PC-3 (cell line): Measurements from ENCODE around the gene ZNF862. TPM values are rescaled to one million over a fixed set of nuclear protein-coding genes. Genes with fewer than 3 reads are reported as not detected.

Source experiments
- ATAC-seq: fragments of 200-7000 bp; cut with Tn5 transposase; 2 replicates; pipeline ENCODE4 v1.9.1; 2020; ENCODE audit warnings: mild to moderate bottlenecking, moderate library complexity
- BruUV-seq: library from RNA; stranded (reverse); fragments of 400-500 nt; replicated peaks from 2 replicates; lab custom pipeline; 2021; lab: Mats Ljungman, UMichigan
- CTCF ChIA-PET: fragments of 300-600 bp; sonication (Branson Sonifier 250); formaldehyde crosslinking; loops from one replicate; lab custom pipeline; 2022; ENCODE audit warnings: antibody characterized with exemption; lab: Charles Lee
- POLR2A ChIA-PET: fragments of 300-600 bp; sonication (Branson Sonifier 250); formaldehyde crosslinking; loops from one replicate; lab custom pipeline; 2022; ENCODE audit warnings: antibody characterized with exemption; ENCODE audit not compliant: unreplicated experiment; lab: Charles Lee
- DNase-seq: peaks from one replicate; pipeline ENCODE4 v3.0.0-alpha.2; 2015
- H2AFZ ChIP-seq: fragments of 300-600 bp; sonication (generic); 2 replicates; pipeline ENCODE4 v1.6.0; 2016; ENCODE audit warnings: antibody characterized with exemption, low read length
- H3F3A ChIP-seq: fragments of 300-600 bp; sonication (generic); one replicate; pipeline ENCODE4 v1.6.0; 2017; ENCODE audit warnings: antibody characterized with exemption, low read length, control low read depth, mild to moderate bottlenecking; ENCODE audit not compliant: unreplicated experiment
- H3K27ac ChIP-seq: fragments of 300-600 bp; sonication (generic); 2 replicates; pipeline ENCODE4 v1.5.1; 2016; ENCODE audit warnings: mild to moderate bottlenecking, low read length
- H3K27me3 ChIP-seq: fragments of 300-600 bp; sonication (generic); 2 replicates; pipeline ENCODE4 v1.6.1; 2016; ENCODE audit warnings: low read length, mixed read lengths
- H3K36me3 ChIP-seq: fragments of 300-600 bp; sonication (generic); 2 replicates; pipeline ENCODE4 v1.6.1; 2016; ENCODE audit warnings: low read depth, mixed run types, low read length, mixed read lengths
- H3K4me1 ChIP-seq: fragments of 300-600 bp; sonication (generic); 2 replicates; pipeline ENCODE4 v1.5.1; 2016; ENCODE audit warnings: low read length; ENCODE audit not compliant: insufficient read depth
- H3K4me2 ChIP-seq: fragments of 300-600 bp; sonication (generic); 2 replicates; pipeline ENCODE4 v1.6.0; 2016; ENCODE audit warnings: low read length
- H3K4me3 ChIP-seq: fragments of 300-600 bp; sonication (generic); 2 replicates; pipeline ENCODE4 v1.5.1; 2016; ENCODE audit warnings: mild to moderate bottlenecking, low read length, mixed read lengths
- H3K79me2 ChIP-seq: fragments of 300-600 bp; sonication (generic); 2 replicates; pipeline ENCODE4 v1.6.1; 2017; ENCODE audit warnings: low read length, mixed read lengths
- H3K9ac ChIP-seq: fragments of 300-600 bp; sonication (generic); 2 replicates; pipeline ENCODE4 v1.6.0; 2016; ENCODE audit warnings: mild to moderate bottlenecking, low read length
- H3K9me2 ChIP-seq: fragments of 300-600 bp; sonication (generic); replicated peaks from 2 replicates; pipeline ENCODE4 v1.6.1; 2016; ENCODE audit warnings: mixed run types, low read length, mixed read lengths
- H3K9me3 ChIP-seq: fragments of 300-600 bp; sonication (generic); 2 replicates; pipeline ENCODE4 v1.6.1; 2016; ENCODE audit warnings: low read length, mixed read lengths
- H4K20me1 ChIP-seq: fragments of 300-600 bp; sonication (generic); 2 replicates; pipeline ENCODE4 v1.6.1; 2016; ENCODE audit warnings: low read length, mixed read lengths
- EZH2 ChIP-seq: fragments of 300-600 bp; sonication (generic); IDR thresholded peaks from one replicate; pipeline ENCODE4 v1.6.1; 2017; ENCODE audit warnings: antibody characterized with exemption, mild to moderate bottlenecking, low read length; ENCODE audit not compliant: unreplicated experiment
- EZH2phosphoT487 ChIP-seq: fragments of 300-600 bp; sonication (generic); IDR thresholded peaks from 2 replicates; pipeline ENCODE4 v1.6.1; 2018; ENCODE audit warnings: mild to moderate bottlenecking, antibody characterized with exemption, low read length, borderline replicate concordance
- intact Hi-C: fragments of 100-400 bp; cut with micrococcal nuclease; formaldehyde crosslinking; loops from 2 replicates; pipeline ENCODE4 v1.9.0; 2023
- total RNA-seq: library from RNA; depleted of rRNA; stranded (reverse); fragments of >200 nt; gene quantifications from 2 replicates; pipeline ENCODE4 v1.2.3, GENCODE V29; 2014
- TF ChIP-seq, protein P1 (sequence below): fragments of 300-600 bp; sonication (generic); conservative IDR thresholded peaks from 2 replicates; pipeline ENCODE4 v1.5.1; 2017; ENCODE audit warnings: antibody characterized with exemption, low read depth, mild to moderate bottlenecking, low read length

ZNF862 gene
- total RNA-seq, 1 experiment from 2014 or later, result 3.0 TPM

DNA sequence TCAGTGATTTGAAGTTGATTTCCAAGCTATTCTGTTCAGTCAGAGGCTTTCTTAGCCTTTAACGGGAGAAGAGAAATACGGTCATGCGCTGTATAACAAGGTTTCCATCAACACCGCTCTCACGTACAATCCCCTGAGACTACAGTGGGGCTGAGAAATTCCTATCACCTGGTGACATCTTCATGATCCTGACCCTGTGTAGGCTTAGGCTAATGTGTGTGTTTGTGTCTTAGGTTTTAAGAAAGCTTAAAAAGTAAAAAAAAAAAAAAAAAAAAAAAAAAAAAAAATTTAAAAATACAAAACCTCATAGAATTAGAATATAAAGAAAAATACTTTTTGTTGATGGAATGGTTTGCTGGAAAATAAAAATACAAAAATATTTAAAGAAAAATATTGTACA lies 1.8 kb downstream of the ZNF862 start:
- Histone ChIP-seq H3K4me3 (no peak overlapping the region), H3K27ac (no peak overlapping the region), H3F3A (no peaks in the 10 kb centered on the region), H3K79me2 (peaks cover 12% of the 10 kb centered on the region), H2AFZ (no peak overlapping the region), H3K36me3 (no peaks in the 10 kb centered on the region), H3K4me2 (peak overlapping the region; percentile 90; the same call in 1 of the 2 replicates), H3K9me3 (no peaks in the 10 kb centered on the region), H4K20me1 (peaks cover 5% of the 10 kb centered on the region; the same call in 1 of the 2 replicates), H3K9me2 (no peaks in the 10 kb centered on the region), H3K27me3 (no peaks in the 10 kb centered on the region), H3K9ac (no peak overlapping the region), H3K4me1 (peaks cover 11% of the 10 kb centered on the region)
- TF ChIP-seq EZH2phosphoT487 (no peak), EZH2 (no peak)
- TF ChIP-seq, protein P1, sequence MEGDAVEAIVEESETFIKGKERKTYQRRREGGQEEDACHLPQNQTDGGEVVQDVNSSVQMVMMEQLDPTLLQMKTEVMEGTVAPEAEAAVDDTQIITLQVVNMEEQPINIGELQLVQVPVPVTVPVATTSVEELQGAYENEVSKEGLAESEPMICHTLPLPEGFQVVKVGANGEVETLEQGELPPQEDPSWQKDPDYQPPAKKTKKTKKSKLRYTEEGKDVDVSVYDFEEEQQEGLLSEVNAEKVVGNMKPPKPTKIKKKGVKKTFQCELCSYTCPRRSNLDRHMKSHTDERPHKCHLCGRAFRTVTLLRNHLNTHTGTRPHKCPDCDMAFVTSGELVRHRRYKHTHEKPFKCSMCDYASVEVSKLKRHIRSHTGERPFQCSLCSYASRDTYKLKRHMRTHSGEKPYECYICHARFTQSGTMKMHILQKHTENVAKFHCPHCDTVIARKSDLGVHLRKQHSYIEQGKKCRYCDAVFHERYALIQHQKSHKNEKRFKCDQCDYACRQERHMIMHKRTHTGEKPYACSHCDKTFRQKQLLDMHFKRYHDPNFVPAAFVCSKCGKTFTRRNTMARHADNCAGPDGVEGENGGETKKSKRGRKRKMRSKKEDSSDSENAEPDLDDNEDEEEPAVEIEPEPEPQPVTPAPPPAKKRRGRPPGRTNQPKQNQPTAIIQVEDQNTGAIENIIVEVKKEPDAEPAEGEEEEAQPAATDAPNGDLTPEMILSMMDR, result no peak
- intact Hi-C loops, result loop anchor here (5.0 kb wide), 1 partner anchor 68 kb away; the partner anchor contains the start of gene ZNF467
- BruUV-seq, result no TSS peak
- ChIA-PET CTCF (no interaction called here), POLR2A (no interaction called here)
- no peak for DNase-seq
- no peak for ATAC-seq

GRCh38 chr7:149843566-149843965 lies 5.4 kb downstream of the ZNF862 start:
- H3K79me2 ChIP-seq, result peaks cover 12% of the 10 kb centered on the region
- no TSS peak for BruUV-seq
- peaks cover 5% of the 10 kb centered on the region; the same call in 1 of the 2 replicates for H4K20me1 ChIP-seq
- H3F3A ChIP-seq, result no peaks in the 10 kb centered on the region
- TF ChIP-seq EZH2 (no peak), EZH2phosphoT487 (no peak)
- TF ChIP-seq, protein P1, result no peak
- peaks cover 7% of the 10 kb centered on the region for H3K4me1 ChIP-seq
- intact Hi-C loops, result no loop called here
- H3K27ac ChIP-seq, result no peak overlapping the region
- ChIA-PET CTCF (no interaction called here), POLR2A (no interaction called here)
- ATAC-seq (no peak), DNase-seq (no peak)
- no peak overlapping the region for H3K9ac ChIP-seq
- H3K4me2 ChIP-seq, result no peak overlapping the region
- no peaks in the 10 kb centered on the region for H3K36me3 ChIP-seq
- no peak overlapping the region for H2AFZ ChIP-seq
- H3K9me3 ChIP-seq, result no peaks in the 10 kb centered on the region
- no peak overlapping the region for H3K4me3 ChIP-seq
- no peaks in the 10 kb centered on the region for H3K9me2 ChIP-seq
- H3K27me3 ChIP-seq, result no peaks in the 10 kb centered on the region

GRCh38 chr7:149844445-149844844 lies 6.3 kb downstream of the ZNF862 start:
- CTCF ChIA-PET, result no interaction called here

More at GRCh38 chr7:149844445-149844844, 6.3 kb downstream of the ZNF862 start:
- Histone ChIP-seq H3K9me2 (no peaks in the 10 kb centered on the region), H3K36me3 (no peaks in the 10 kb centered on the region), H4K20me1 (peaks cover 3% of the 10 kb centered on the region; the same call in 1 of the 2 replicates), H3K4me3 (no peak overlapping the region), H3K4me1 (peaks cover 3% of the 10 kb centered on the region), H3K27ac (no peak overlapping the region), H3K9me3 (no peaks in the 10 kb centered on the region), H3K4me2 (no peak overlapping the region), H3F3A (no peaks in the 10 kb centered on the region), H3K79me2 (peaks cover 4% of the 10 kb centered on the region), H2AFZ (no peak overlapping the region), H3K9ac (no peak overlapping the region), H3K27me3 (no peaks in the 10 kb centered on the region)
- POLR2A ChIA-PET, result no interaction called here
- ATAC-seq (no peak), DNase-seq (no peak)
- no TSS peak for BruUV-seq
- intact Hi-C loops, result no loop called here
- TF ChIP-seq, protein P1, result no peak
- TF ChIP-seq EZH2, result no peak
- no peak for TF ChIP-seq EZH2phosphoT487
